IMR-90 (cell line): ENCODE data around the gene GDPD1. TPM values are rescaled to one million over a fixed set of nuclear protein-coding genes. Genes with fewer than 3 reads are reported as not detected.

ENCODE experiments used
- ATAC-seq: fragments of 200-7000 bp; cut with Tn5 transposase; 2 replicates; pipeline ENCODE4 v1.9.1; 2020; ENCODE audit warnings: low read depth, mild to moderate bottlenecking, moderate library complexity
- BruUV-seq: library from RNA; stranded (reverse); fragments of 400-500 nt; replicated peaks from 2 replicates; lab custom pipeline; 2021; lab: Mats Ljungman, UMichigan
- CTCF ChIA-PET: fragments of 300-600 bp; formaldehyde crosslinking; extraction: SDS; loops from one replicate; lab custom pipeline; 2021; ENCODE audit warnings: antibody characterized with exemption; lab: Yijun Ruan, JAX
- POLR2A ChIA-PET: fragments of 300-600 bp; sonication (Branson Sonifier 250); formaldehyde crosslinking; loops from one replicate; lab custom pipeline; 2022; ENCODE audit warnings: antibody characterized with exemption; ENCODE audit not compliant: unreplicated experiment; lab: Charles Lee
- DNase-seq: peaks from one replicate; pipeline ENCODE4 v3.0.0; 2013
- H2AFZ ChIP-seq: replicated peaks from 2 replicates; pipeline ENCODE3; 2013; ENCODE audit warnings: low read length, mild to moderate bottlenecking; ENCODE audit not compliant: poor library complexity
- H2AK5ac ChIP-seq: 2 replicates; pipeline ENCODE4 v1.6.1; 2013; ENCODE audit warnings: low read depth, low read length, inconsistent platforms
- H2AK9ac ChIP-seq: replicated peaks from 2 replicates; pipeline ENCODE3; 2013; ENCODE audit warnings: mild to moderate bottlenecking, low read depth, low read length, moderate library complexity; ENCODE audit not compliant: poor library complexity
- H2BK120ac ChIP-seq: 2 replicates; pipeline ENCODE4 v1.6.1; 2013; ENCODE audit warnings: low read depth, low read length, inconsistent platforms
- H2BK15ac ChIP-seq: 3 replicates; pipeline ENCODE4 v1.6.1; 2013; ENCODE audit warnings: low read depth, low read length, inconsistent platforms
- H2BK20ac ChIP-seq: 2 replicates; pipeline ENCODE4 v1.6.1; 2013; ENCODE audit warnings: low read depth, mild to moderate bottlenecking, inconsistent platforms, low read length, moderate library complexity
- H2BK5ac ChIP-seq: 2 replicates; pipeline ENCODE4 v1.6.1; 2013; ENCODE audit warnings: mild to moderate bottlenecking, low read depth, low read length, inconsistent platforms; ENCODE audit not compliant: poor library complexity, severe bottlenecking
- H3K14ac ChIP-seq: replicated peaks from 2 replicates; pipeline ENCODE4 v1.6.1; 2013; ENCODE audit warnings: low read depth, low read length, inconsistent platforms
- H3K18ac ChIP-seq: 2 replicates; pipeline ENCODE4 v1.6.1; 2013; ENCODE audit warnings: low read depth, low read length, control low read depth
- H3K23ac ChIP-seq: 2 replicates; pipeline ENCODE4 v1.6.1; 2013; ENCODE audit warnings: low read depth, low read length, inconsistent platforms
- H3K27ac ChIP-seq: 2 replicates; pipeline ENCODE4 v1.5.1; 2013; ENCODE audit warnings: mild to moderate bottlenecking, control low read depth, low read length; ENCODE audit not compliant: insufficient read depth
- H3K27me3 ChIP-seq: 2 replicates; pipeline ENCODE4 v1.6.1; 2013; ENCODE audit warnings: low read length; ENCODE audit not compliant: control insufficient read depth, insufficient read depth
- H3K36me3 ChIP-seq: 2 replicates; pipeline ENCODE4 v1.6.1; 2013; ENCODE audit warnings: low read length, mixed read lengths; ENCODE audit not compliant: control insufficient read depth, insufficient read depth
- H3K4ac ChIP-seq: 2 replicates; pipeline ENCODE4 v1.6.1; 2013; ENCODE audit warnings: low read depth, low read length, inconsistent platforms
- H3K4me1 ChIP-seq: 2 replicates; pipeline ENCODE4 v1.6.1; 2013; ENCODE audit warnings: low read length, mixed read lengths; ENCODE audit not compliant: control insufficient read depth, insufficient read depth
- H3K4me2 ChIP-seq: 2 replicates; pipeline ENCODE4 v1.6.1; 2013; ENCODE audit warnings: low read depth, mild to moderate bottlenecking, control low read depth, low read length, moderate library complexity
- H3K4me3 ChIP-seq: 2 replicates; pipeline ENCODE4 v1.5.1; 2013; ENCODE audit warnings: low read depth, mild to moderate bottlenecking, control low read depth, low read length, moderate library complexity; ENCODE audit not compliant: insufficient read depth
- H3K56ac ChIP-seq: 2 replicates; pipeline ENCODE4 v1.6.1; 2013; ENCODE audit warnings: low read length, inconsistent platforms; ENCODE audit not compliant: insufficient read depth; ENCODE audit errors: extremely low read depth
- H3K79me1 ChIP-seq, 2 experiments: 2 replicates each; pipeline ENCODE4 v1.6.1; 2013; ENCODE audit warnings: low read length in 2 of 2, inconsistent platforms in 1 of 2, low read depth in 1 of 2
- H3K9ac ChIP-seq: 2 replicates; pipeline ENCODE4 v1.6.1; 2013; ENCODE audit warnings: low read depth, low read length, control low read depth
- H3K9me1 ChIP-seq: 2 replicates; pipeline ENCODE4 v1.6.1; 2013; ENCODE audit warnings: low read length, inconsistent platforms; ENCODE audit not compliant: insufficient read depth
- H3K9me3 ChIP-seq: 2 replicates; pipeline ENCODE4 v1.6.1; 2013; ENCODE audit warnings: low read length; ENCODE audit not compliant: control insufficient read depth, insufficient read depth
- H4K20me1 ChIP-seq: 2 replicates; pipeline ENCODE4 v1.6.1; 2013; ENCODE audit warnings: low read length, inconsistent platforms; ENCODE audit not compliant: insufficient read depth
- H4K5ac ChIP-seq: 2 replicates; pipeline ENCODE4 v1.6.1; 2013; ENCODE audit warnings: mild to moderate bottlenecking, low read depth, low read length, control low read depth
- H4K8ac ChIP-seq, 2 experiments: 2 replicates each; pipeline ENCODE4 v1.6.1; 2013; ENCODE audit warnings: low read depth in 2 of 2, low read length in 2 of 2, control low read depth in 1 of 2, inconsistent platforms in 1 of 2
- H4K91ac ChIP-seq: 2 replicates; pipeline ENCODE4 v1.6.1; 2013; ENCODE audit warnings: low read depth, low read length, inconsistent platforms; ENCODE audit not compliant: insufficient read depth
- CEBPB ChIP-seq: IDR thresholded peaks from 2 replicates; pipeline ENCODE4 v1.6.1; 2012; ENCODE audit warnings: low read depth, low read length, improper control_type of control experiment
- CTCF ChIP-seq: conservative IDR thresholded peaks from 2 replicates; pipeline ENCODE4 v1.5.1; 2012; ENCODE audit warnings: mild to moderate bottlenecking, low read depth, low read length, improper control_type of control experiment
- ELK1 ChIP-seq: fragments of 150-350 bp; IDR thresholded peaks from 2 replicates; pipeline ENCODE4 v1.6.1; 2016; ENCODE audit warnings: low read depth, mild to moderate bottlenecking, low read length, moderate library complexity, borderline replicate concordance
- FOS ChIP-seq: fragments of 150-350 bp; IDR thresholded peaks from 2 replicates; pipeline ENCODE4 v1.6.1; 2016; ENCODE audit warnings: low read depth, low read length
- MAFK ChIP-seq: IDR thresholded peaks from 2 replicates; pipeline ENCODE4 v1.6.1; 2012; ENCODE audit warnings: low read depth, low read length, improper control_type of control experiment
- MAZ ChIP-seq: IDR thresholded peaks from 2 replicates; pipeline ENCODE4 v1.6.1; 2012; ENCODE audit warnings: low read depth, mild to moderate bottlenecking, low read length, improper control_type of control experiment, moderate library complexity, borderline replicate concordance
- NFE2L2 ChIP-seq: fragments of 150-350 bp; IDR thresholded peaks from 2 replicates; pipeline ENCODE4 v1.6.1; 2016; ENCODE audit warnings: low read depth, mild to moderate bottlenecking, low read length
- POLR2A ChIP-seq: IDR thresholded peaks from 2 replicates; pipeline ENCODE4 v1.6.1; 2012; ENCODE audit warnings: mild to moderate bottlenecking, low read depth, low read length
- RAD21 ChIP-seq: IDR thresholded peaks from 2 replicates; pipeline ENCODE4 v1.6.1; 2012; ENCODE audit warnings: low read length, improper control_type of control experiment
- RCOR1 ChIP-seq: IDR thresholded peaks from 2 replicates; pipeline ENCODE4 v1.6.1; 2012; ENCODE audit warnings: mild to moderate bottlenecking, low read length, improper control_type of control experiment; ENCODE audit not compliant: insufficient replicate concordance
- SMC3 ChIP-seq: fragments of 150-350 bp; IDR thresholded peaks from 2 replicates; pipeline ENCODE4 v1.6.1; 2016; ENCODE audit warnings: low read depth, mild to moderate bottlenecking, antibody characterized with exemption, low read length, moderate library complexity
- USF2 ChIP-seq: fragments of 150-350 bp; IDR thresholded peaks from 2 replicates; pipeline ENCODE4 v1.6.1; 2017; ENCODE audit warnings: mild to moderate bottlenecking, antibody characterized with exemption, low read length, low read depth
- WGBS, 2 experiments: methylation state at CpG; one replicate each; pipeline versions ENCODE4 v1.1.5 to v1.1.7; 2013; ENCODE audit warnings: missing lambda C conversion rate in 2 of 2; ENCODE audit not compliant: insufficient read length in 1 of 2; ENCODE audit errors: extremely low coverage in 2 of 2; 5-methylcytosine and 5-hydroxymethylcytosine counted together
- dilution Hi-C: fragments of 300-500 bp; cut with HindIII; formaldehyde crosslinking; loops from one replicate; pipeline ENCODE4 v1.14.3; 2018; ENCODE audit warnings: low sequenced_read_pairs; ENCODE audit not compliant: unreplicated experiment
- in situ Hi-C: fragments of 300-500 bp; cut with MboI; formaldehyde crosslinking; loops from 3 replicates; pipeline ENCODE4 v1.14.3; 2019; ENCODE audit warnings: low sequenced_read_pairs, inconsistent platforms, mixed read lengths
- intact Hi-C: fragments of 100-400 bp; cut with micrococcal nuclease; formaldehyde crosslinking; loops from 2 replicates; pipeline ENCODE4 v1.10.0; 2022
- polyA plus RNA-seq, 3 experiments: library from polyadenylated mRNA; depleted of rRNA; stranded (reverse); fragments of >200 nt; gene quantifications; 2 replicates each; pipeline ENCODE4 v1.2.3, GENCODE V29; 2012; ENCODE audit warnings: low replicate concordance in 1 of 3
- total RNA-seq: library from RNA; depleted of rRNA; stranded (reverse); fragments of >200 nt; gene quantifications from 2 replicates; pipeline ENCODE4 v1.2.3, GENCODE V29; 2012

The GDPD1 gene
- total and polyA plus RNA-seq, 2 of the 4 experiments (the other 2 are of a cell fraction), result 0.72 to 0.84 TPM

- no peak overlapping the region for H4K8ac ChIP-seq
- H2BK20ac ChIP-seq, result no peak overlapping the region
- dilution Hi-C loops, result no loop called here
- H2BK120ac ChIP-seq, result no peak overlapping the region
- CTCF ChIA-PET, result interaction anchor here (1.0 kb wide), 1 partner anchor 261 kb away, joined by 3 read pairs; no protein-coding TSS in a partner anchor
- H2BK15ac ChIP-seq, result no peak overlapping the region
- no peak overlapping the region for H4K5ac ChIP-seq
- H3K56ac ChIP-seq, result no peak overlapping the region
- H3K4me1 ChIP-seq, result no peaks in the 10 kb centered on the region
- no peak for ATAC-seq
- no peak overlapping the region for H4K91ac ChIP-seq
- no peak overlapping the region for H2AK5ac ChIP-seq
- H2AFZ ChIP-seq, result no peak overlapping the region
- BruUV-seq, result no TSS peak
- intact Hi-C loops, result no loop called here
- H3K27ac ChIP-seq, result no peak overlapping the region
- no peak overlapping the region for H2AK9ac ChIP-seq
- H3K4ac ChIP-seq, result no peak overlapping the region
- no peak for DNase-seq
- H3K4me3 ChIP-seq, result no peak overlapping the region
- no CpG with 5 or more reads among the region's 2 CpGs for WGBS, 2 experiments
- POLR2A ChIA-PET, result no interaction called here
- no peaks in the 10 kb centered on the region; the same call in 1 of the 2 replicates for H3K27me3 ChIP-seq
- H3K9me3 ChIP-seq, result no peaks in the 10 kb centered on the region
- TF ChIP-seq MAFK (no peak), RAD21 (no peak), CEBPB (no peak), NFE2L2 (no peak), ELK1 (no peak), CTCF (no peak), RCOR1 (no peak), USF2 (no peak), FOS (no peak), MAZ (no peak), POLR2A (no peak), SMC3 (no peak)
- in situ Hi-C loops, result no loop called here
- no peak overlapping the region for H3K9ac ChIP-seq
- H3K9me1 ChIP-seq, result no peaks in the 10 kb centered on the region
- no peaks in the 10 kb centered on the region for H3K79me1 ChIP-seq
- H3K36me3 ChIP-seq, result no peaks in the 10 kb centered on the region
- no peaks in the 10 kb centered on the region for H4K20me1 ChIP-seq
- no peak overlapping the region for H3K23ac ChIP-seq
- no peak overlapping the region for H3K14ac ChIP-seq
- no peak overlapping the region for H3K18ac ChIP-seq
- no peak overlapping the region for H3K4me2 ChIP-seq
- H2BK5ac ChIP-seq, result no peak overlapping the region
Measured at GRCh38 chr17:59299400-59300092, 79.2 kb downstream of the GDPD1 start.
